ENCODE measurements around the gene ADGRG3.
"Not testable (repeated sequence)": the region's sequence is repeated elsewhere in the genome, so short reads cannot be mapped to it uniquely, and the experiment has no call there.

ADGRG3 gene

DNA sequence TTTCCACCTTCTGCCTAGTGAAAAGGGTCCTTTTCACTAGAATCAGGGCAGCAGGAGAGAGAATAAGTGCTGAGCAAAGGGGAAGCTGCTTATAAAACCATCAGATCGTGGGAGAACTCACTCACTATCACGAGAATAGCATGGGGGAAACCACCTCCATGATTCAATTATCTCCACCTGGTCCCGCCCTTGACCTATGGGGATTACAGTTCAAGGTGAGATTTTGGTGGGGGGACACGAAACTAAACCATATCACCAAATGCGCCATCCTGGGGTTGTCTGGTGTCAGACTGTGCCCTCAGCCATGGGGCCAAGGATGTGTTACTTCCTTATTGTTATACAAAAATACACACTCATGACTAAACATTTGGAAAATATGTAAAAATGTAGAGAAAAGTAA is 57.0 kb downstream of the ADGRG3 start:
- no peak overlapping the region for H3K27ac ChIP-seq (ENCODE audit: low read depth, low read length)

DNA sequence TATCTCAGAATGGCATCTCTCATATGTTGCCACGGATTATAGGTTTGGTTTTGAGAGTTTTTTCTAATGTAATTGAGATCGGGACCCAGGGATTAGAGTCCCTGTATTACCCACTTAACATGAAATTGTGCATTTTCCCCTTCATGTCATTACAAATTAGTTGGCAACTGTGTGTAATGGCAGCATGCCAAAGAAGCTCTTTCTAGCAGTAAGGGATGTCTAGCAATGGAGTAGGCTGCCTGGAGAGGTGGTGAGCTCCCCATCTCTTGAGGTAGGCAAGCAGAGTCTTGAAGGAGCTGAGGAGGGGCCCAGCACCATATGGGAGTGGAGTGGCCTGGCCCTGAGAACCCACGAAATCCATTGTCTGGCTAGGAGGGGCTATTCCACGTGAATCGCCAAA is 57.4 kb downstream of the ADGRG3 start:
- Histone ChIP-seq H3K27me3 (ENCODE audit: control insufficient read depth, insufficient read depth, low read length) (no peaks in the 10 kb centered on the region), H3K9ac (ENCODE audit: low read length) (no peak overlapping the region)

More for the DNA sequence above, 57.0 kb downstream of the ADGRG3 start:
- no peak overlapping the region for H3K9ac ChIP-seq (ENCODE audit: low read length)
- no peak overlapping the region for H3K4me3 ChIP-seq (ENCODE audit: low read length)
- H3K36me3 ChIP-seq (ENCODE audit: control insufficient read depth, insufficient read depth, low read length): no peaks in the 10 kb centered on the region
- H3K4me1 ChIP-seq (ENCODE audit: control insufficient read depth, insufficient read depth, low read length): no peaks in the 10 kb centered on the region
- H3K27me3 ChIP-seq (ENCODE audit: control insufficient read depth, insufficient read depth, low read length): no peaks in the 10 kb centered on the region

DNA sequence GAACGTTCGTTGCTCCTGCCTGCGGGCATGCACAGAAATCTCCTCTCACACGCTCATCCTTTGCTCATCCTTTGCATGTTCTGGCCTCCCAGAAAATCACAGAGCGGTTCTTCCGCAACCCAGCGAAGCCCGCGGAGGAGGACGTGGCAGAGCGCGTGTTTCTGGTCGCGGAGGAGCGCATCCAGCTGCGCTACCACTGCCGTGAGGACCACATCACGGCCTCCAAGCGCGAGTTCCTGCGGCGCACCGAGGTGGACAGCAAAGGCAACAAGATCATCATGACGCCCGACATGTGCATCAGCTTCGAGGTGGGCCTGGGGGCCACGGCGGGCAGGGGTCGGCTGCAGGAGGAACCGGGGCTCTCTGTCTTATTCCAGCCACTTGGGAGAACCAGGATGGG is 57.9 kb downstream of the ADGRG3 start:
- Histone ChIP-seq H3K27ac (ENCODE audit: low read depth, low read length) (no peak overlapping the region), H3K36me3 (ENCODE audit: control insufficient read depth, insufficient read depth, low read length) (no peaks in the 10 kb centered on the region), H3K4me3 (ENCODE audit: low read length) (no peak overlapping the region), H3K27me3 (ENCODE audit: control insufficient read depth, insufficient read depth, low read length) (no peaks in the 10 kb centered on the region), H3K4me1 (ENCODE audit: control insufficient read depth, insufficient read depth, low read length) (no peaks in the 10 kb centered on the region), H3K9ac (ENCODE audit: low read length) (no peak overlapping the region)

More for the DNA sequence above, 57.4 kb downstream of the ADGRG3 start:
- Histone ChIP-seq H3K4me3 (ENCODE audit: low read length) (no peak overlapping the region), H3K27ac (ENCODE audit: low read depth, low read length) (no peak overlapping the region), H3K4me1 (ENCODE audit: control insufficient read depth, insufficient read depth, low read length) (no peaks in the 10 kb centered on the region), H3K36me3 (ENCODE audit: control insufficient read depth, insufficient read depth, low read length) (no peaks in the 10 kb centered on the region)

DNA sequence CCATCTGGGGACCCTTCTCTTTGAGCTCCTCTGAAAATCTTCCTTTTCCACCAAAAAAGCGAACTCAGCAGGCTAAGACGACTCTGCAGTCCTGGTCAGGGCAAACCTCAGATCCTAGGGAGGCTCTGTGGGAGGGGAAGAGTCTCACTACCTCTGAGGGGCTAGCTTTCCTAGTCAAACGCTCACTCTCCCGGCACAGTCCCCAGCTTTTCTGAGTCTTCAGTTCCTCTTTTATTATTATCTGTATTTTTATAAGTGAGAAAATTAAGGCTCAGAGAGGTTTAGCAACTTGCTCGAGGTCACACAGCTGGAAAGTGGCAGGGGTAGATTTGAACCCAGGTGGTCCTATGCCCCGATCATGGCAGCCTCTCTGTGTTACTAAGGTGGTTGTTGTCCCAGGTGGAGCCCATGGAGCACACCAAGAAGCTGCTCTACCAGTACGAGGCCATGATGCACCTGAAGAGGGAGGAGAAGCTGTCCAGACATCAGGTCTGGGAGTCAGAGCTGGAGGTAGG is 58.4 kb downstream of the ADGRG3 start:
- H3K4me1 ChIP-seq (ENCODE audit: control insufficient read depth, insufficient read depth, low read length): no peaks in the 10 kb centered on the region
- H3K4me3 ChIP-seq (ENCODE audit: low read length): no peak overlapping the region
- H3K27me3 ChIP-seq (ENCODE audit: control insufficient read depth, insufficient read depth, low read length): no peaks in the 10 kb centered on the region
- no peak overlapping the region for H3K9ac ChIP-seq (ENCODE audit: low read length)
- H3K36me3 ChIP-seq (ENCODE audit: control insufficient read depth, insufficient read depth, low read length): no peaks in the 10 kb centered on the region
- no peak overlapping the region for H3K27ac ChIP-seq (ENCODE audit: low read depth, low read length)

DNA sequence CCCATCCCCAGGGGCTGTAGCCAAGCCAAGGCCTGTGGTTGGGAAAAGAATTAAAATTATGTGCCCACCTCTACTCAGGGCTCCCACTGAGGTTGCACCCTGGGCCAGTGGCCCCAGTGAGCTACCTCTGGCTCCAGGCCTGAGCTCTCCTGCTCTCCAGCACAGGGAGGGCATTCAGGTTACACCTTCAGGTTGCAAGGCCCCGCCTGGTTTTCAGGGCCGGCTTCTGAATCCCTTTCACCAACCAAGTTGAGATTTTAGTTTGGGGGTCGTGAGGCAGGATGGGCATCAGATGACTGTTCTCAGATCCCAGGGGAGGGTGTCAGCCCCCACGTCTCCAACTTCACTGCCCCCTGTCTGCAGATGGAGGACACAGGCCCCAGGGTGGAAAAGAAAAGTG is 59.5 kb downstream of the ADGRG3 start:
- H3K27me3 ChIP-seq (ENCODE audit: control insufficient read depth, insufficient read depth, low read length): no peaks in the 10 kb centered on the region
- no peaks in the 10 kb centered on the region for H3K4me1 ChIP-seq (ENCODE audit: control insufficient read depth, insufficient read depth, low read length)
- H3K9ac ChIP-seq (ENCODE audit: low read length): no peak overlapping the region
- no peaks in the 10 kb centered on the region for H3K36me3 ChIP-seq (ENCODE audit: control insufficient read depth, insufficient read depth, low read length)
- H3K4me3 ChIP-seq (ENCODE audit: low read length): no peak overlapping the region
- H3K27ac ChIP-seq (ENCODE audit: low read depth, low read length): no peak overlapping the region

DNA sequence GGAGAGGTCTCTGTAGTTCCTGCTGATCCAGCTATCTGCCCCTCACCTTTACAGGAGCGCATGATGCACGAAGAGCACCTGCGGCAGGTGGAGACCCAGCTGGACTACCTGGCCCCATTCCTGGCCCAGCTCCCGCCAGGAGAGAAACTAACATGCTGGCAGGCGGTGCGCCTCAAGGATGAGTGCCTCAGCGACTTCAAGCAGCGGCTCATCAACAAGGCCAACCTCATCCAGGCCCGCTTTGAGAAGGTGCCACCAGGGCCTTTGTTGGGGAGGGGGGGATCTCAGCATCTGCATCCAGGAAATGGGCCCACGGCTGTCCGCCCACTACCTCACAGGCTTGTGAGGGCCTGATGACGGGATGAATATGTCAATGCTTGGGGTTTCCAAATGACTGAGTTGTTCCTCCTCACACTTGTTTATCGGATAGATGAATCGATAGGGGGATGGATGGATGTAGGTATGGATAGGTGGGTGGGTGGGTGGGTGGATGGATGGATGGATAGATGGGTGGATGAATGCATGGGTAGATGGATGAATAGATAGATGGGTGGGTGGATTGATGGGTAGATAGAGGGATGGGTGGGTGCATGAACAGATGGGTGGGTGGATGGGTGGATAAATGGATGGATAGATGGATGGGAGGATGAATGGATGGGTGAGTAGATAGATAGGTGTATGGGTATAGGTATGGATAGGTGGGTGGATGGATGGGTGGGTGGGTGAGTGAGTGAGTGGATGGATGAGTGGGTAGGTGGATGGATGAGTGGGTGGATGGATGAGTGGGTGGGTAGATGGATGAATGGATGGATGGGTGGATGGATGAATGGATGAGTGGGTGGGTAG is 60.5 kb downstream of the ADGRG3 start:
- Histone ChIP-seq H3K27ac (ENCODE audit: low read depth, low read length) (no peak overlapping the region), H3K4me1 (ENCODE audit: control insufficient read depth, insufficient read depth, low read length) (no peaks in the 10 kb centered on the region), H3K36me3 (ENCODE audit: control insufficient read depth, insufficient read depth, low read length) (no peaks in the 10 kb centered on the region), H3K4me3 (ENCODE audit: low read length) (no peak overlapping the region), H3K9ac (ENCODE audit: low read length) (no peak overlapping the region), H3K27me3 (ENCODE audit: control insufficient read depth, insufficient read depth, low read length) (no peaks in the 10 kb centered on the region)

DNA sequence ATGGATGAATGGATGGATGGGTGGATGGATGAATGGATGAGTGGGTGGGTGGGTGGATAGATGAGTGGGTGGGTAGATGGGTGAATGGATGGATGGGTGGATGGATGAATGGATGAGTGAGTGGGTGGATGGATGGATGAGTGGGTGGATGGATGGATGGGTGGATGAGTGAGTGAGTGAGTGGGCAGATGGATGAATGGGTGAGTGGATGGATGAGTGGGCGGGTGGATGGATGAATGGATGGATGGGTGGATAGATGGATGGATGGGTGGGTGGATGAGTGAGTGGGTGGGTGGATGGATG is 61.0 kb downstream of the ADGRG3 start:
- H3K36me3 ChIP-seq (ENCODE audit: control insufficient read depth, insufficient read depth, low read length): no peaks in the 10 kb centered on the region
- no peaks in the 10 kb centered on the region for H3K4me1 ChIP-seq (ENCODE audit: control insufficient read depth, insufficient read depth, low read length)
- no peaks in the 10 kb centered on the region for H3K27me3 ChIP-seq (ENCODE audit: control insufficient read depth, insufficient read depth, low read length)
- no peak overlapping the region for H3K9ac ChIP-seq (ENCODE audit: low read length)
- H3K27ac ChIP-seq (ENCODE audit: low read depth, low read length): no peak overlapping the region
- no peak overlapping the region for H3K4me3 ChIP-seq (ENCODE audit: low read length)

DNA sequence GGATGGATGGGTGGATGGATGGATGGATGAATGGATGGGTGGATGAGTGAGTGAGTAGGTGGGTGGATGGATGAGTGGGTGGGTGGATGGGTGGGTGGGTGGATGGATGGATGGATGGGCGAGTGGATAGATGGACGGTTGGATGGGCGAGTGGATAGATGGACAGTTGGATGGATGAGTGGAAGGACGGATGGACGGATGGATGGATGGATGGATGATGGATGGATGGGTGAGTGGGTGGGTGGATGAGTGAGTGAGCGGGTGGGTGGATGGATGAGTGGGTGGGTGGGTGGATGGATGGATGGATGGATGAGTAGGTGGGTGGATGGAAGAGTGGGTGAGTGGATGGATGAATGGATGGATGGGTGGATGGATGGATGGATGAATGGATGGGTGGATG is 61.7 kb downstream of the ADGRG3 start:
- not testable (repeated sequence) for H3K27ac ChIP-seq (ENCODE audit: low read depth, low read length); H3K9ac ChIP-seq (ENCODE audit: low read length); H3K27me3 ChIP-seq (ENCODE audit: control insufficient read depth, insufficient read depth, low read length); H3K36me3 ChIP-seq (ENCODE audit: control insufficient read depth, insufficient read depth, low read length); H3K4me1 ChIP-seq (ENCODE audit: control insufficient read depth, insufficient read depth, low read length); H3K4me3 ChIP-seq (ENCODE audit: low read length)

DNA sequence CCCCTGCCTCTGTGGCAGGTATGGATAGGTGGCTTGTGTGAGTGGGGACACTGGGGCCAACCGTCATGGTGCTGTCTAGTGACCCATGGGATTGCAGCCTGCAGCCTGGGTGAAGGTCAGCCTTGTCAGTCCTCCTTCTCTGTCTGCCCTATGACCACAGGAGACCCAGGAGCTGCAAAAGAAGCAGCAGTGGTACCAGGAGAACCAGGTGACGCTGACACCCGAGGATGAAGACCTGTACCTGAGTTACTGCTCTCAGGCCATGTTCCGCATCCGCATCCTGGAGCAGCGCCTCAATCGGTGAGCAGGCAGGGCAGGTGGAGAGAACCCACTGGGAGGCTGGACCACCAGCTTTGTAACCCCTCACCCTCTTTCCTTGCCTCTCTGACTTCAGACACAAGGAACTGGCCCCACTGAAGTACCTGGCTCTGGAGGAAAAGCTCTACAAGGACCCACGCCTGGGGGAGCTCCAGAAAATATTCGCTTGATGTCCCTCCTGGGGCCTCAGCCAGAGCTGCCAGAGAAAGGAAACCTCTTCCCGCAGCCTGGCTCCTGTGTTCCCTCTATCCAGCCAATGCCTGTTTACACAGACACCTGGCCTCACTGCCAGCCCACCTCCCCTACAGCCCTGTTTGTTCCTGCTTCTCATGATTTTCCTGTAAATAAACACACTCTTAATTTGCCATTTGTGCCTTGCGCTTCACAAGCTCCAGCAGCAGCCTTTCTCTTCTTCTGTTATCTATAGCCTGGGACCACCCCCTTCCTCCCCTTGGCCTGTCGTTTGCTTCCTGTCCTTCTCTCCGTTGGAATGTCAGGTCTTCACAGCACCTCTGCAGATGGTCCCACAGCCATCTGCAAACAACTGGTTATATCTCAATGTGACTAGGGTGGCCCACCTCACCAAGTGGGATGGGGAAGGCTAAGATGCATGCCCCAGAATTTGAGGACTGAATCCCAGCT is 62.9 kb downstream of the ADGRG3 start:
- H3K4me1 ChIP-seq (ENCODE audit: control insufficient read depth, insufficient read depth, low read length): peaks cover under 1% of the 10 kb centered on the region
- no peaks in the 10 kb centered on the region for H3K27me3 ChIP-seq (ENCODE audit: control insufficient read depth, insufficient read depth, low read length)
- H3K4me3 ChIP-seq (ENCODE audit: low read length): no peak overlapping the region
- no peak overlapping the region for H3K27ac ChIP-seq (ENCODE audit: low read depth, low read length)
- H3K36me3 ChIP-seq (ENCODE audit: control insufficient read depth, insufficient read depth, low read length): no peaks in the 10 kb centered on the region
- H3K9ac ChIP-seq (ENCODE audit: low read length): no peak overlapping the region

DNA sequence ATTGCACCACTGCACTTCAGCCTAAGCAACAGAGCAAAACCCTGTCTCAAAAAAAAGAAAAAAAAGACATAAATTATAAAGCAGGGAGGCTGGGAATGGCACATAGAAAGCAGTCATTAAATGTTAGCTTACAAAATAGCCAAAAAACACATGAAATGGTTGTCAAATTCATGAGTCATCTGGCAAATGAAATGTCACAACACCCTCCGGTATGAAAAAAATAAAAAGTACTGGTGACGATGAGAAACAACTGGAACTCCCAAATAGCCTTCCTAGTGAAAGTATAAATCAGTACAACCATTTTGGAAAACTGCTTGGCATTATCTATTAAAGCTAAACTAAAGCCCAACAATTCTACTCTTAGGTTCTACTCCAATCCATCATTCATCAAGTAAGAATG is 63.9 kb downstream of the ADGRG3 start:
- no peaks in the 10 kb centered on the region for H3K27me3 ChIP-seq (ENCODE audit: control insufficient read depth, insufficient read depth, low read length)
- no peak overlapping the region for H3K9ac ChIP-seq (ENCODE audit: low read length)
- H3K4me3 ChIP-seq (ENCODE audit: low read length): no peak overlapping the region
- no peak overlapping the region for H3K27ac ChIP-seq (ENCODE audit: low read depth, low read length)
- no peaks in the 10 kb centered on the region for H3K36me3 ChIP-seq (ENCODE audit: control insufficient read depth, insufficient read depth, low read length)
- H3K4me1 ChIP-seq (ENCODE audit: control insufficient read depth, insufficient read depth, low read length): peaks cover 6% of the 10 kb centered on the region

DNA sequence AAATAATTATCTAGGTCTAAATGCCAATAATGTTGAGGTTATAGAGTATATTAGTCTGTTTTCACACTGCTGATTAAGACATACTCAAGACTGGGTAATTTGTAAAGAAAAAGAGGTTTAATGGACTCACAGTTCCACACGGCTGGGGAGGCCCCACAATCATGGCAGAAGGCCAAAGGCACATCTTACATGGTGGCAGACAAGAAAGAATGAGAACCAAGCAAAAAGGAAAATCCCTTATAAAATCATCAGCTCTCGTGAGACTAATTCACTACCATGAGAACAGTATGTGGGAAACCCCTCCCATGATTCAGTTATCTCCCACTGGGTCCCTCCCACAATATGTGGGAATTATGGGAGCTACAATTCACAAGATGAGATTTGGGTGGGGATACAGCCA is 64.6 kb downstream of the ADGRG3 start:
- peaks cover 6% of the 10 kb centered on the region for H3K4me1 ChIP-seq (ENCODE audit: control insufficient read depth, insufficient read depth, low read length)
- H3K9ac ChIP-seq (ENCODE audit: low read length): no peak overlapping the region
- no peaks in the 10 kb centered on the region for H3K27me3 ChIP-seq (ENCODE audit: control insufficient read depth, insufficient read depth, low read length)
- no peak overlapping the region for H3K4me3 ChIP-seq (ENCODE audit: low read length)
- H3K27ac ChIP-seq (ENCODE audit: low read depth, low read length): no peak overlapping the region
- no peaks in the 10 kb centered on the region for H3K36me3 ChIP-seq (ENCODE audit: control insufficient read depth, insufficient read depth, low read length)

DNA sequence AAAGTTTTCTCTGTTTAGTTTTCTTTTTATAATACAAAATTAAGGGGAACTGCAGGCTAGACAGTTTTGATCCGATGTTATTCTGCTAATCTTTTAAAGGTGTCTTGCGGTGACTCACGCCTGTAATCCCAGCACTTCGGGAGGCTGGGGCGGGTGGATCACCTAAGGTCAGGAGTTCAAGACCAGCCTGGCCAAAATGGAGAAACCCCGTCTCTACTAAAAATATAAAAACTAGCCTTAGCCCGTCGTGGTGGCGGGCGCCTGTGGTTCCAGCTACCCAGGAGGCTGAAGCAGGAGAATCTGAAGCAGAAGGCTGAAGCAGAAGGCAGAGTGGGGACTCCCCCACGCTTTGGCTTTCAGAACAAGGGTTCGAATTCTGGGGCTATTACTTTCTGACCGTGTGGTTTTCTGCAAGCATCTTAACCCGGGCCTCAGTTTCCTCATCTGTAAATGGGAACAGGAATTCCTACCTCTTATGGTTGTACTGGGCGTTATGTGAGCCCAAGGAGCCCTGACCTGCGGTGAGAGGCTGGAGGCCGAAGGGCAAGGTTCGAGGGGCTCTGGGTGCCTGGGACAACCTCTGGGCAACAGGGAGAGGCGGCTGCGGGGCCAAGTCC is 66.3 kb downstream of the ADGRG3 start:
- peak overlapping the region; percentile 89 for H3K27ac ChIP-seq (ENCODE audit: low read depth, low read length)
- H3K27me3 ChIP-seq (ENCODE audit: control insufficient read depth, insufficient read depth, low read length): no peaks in the 10 kb centered on the region
- peak overlapping the region; percentile 81 for H3K9ac ChIP-seq (ENCODE audit: low read length)
- peaks cover 6% of the 10 kb centered on the region for H3K4me1 ChIP-seq (ENCODE audit: control insufficient read depth, insufficient read depth, low read length)
- peak overlapping the region; percentile 96 for H3K4me3 ChIP-seq (ENCODE audit: low read length)
- H3K36me3 ChIP-seq (ENCODE audit: control insufficient read depth, insufficient read depth, low read length): no peaks in the 10 kb centered on the region

Data from rectal smooth muscle tissue (tissue), 1 donor.